Islet precursor cell (in vitro differentiated cells): ENCODE results near the gene MCTP1.
A peak's percentile ranks its signal among the peaks of the same experiment; 100 is the strongest.
"Not testable (repeated sequence)": the region's sequence is repeated elsewhere in the genome, so short reads cannot be mapped to it uniquely, and the experiment has no call there.

Source experiments
- DNase-seq: peaks from one replicate; pipeline ENCODE4 v3.0.0-alpha.2; 2018

The MCTP1 gene

DNA sequence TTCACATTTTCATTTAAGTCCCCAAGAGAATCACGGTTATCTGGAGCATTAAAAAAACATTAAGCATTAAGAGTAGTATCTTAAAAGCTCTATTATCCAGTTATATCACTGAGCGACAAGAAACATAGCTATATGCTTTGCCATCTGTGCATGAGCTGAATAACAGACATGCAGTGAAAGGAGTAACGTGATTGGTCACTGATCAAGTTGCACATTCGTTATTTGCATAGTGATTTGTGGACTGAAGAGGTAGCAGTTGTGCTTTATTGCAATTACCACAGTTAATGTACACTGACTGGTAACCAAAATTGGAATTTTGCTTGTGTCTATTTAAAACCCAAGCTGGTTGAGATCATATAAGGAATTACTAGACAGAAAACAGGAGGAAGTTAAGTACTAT is 107.4 kb downstream of the MCTP1 start:
- DNase-seq: no peak

DNA sequence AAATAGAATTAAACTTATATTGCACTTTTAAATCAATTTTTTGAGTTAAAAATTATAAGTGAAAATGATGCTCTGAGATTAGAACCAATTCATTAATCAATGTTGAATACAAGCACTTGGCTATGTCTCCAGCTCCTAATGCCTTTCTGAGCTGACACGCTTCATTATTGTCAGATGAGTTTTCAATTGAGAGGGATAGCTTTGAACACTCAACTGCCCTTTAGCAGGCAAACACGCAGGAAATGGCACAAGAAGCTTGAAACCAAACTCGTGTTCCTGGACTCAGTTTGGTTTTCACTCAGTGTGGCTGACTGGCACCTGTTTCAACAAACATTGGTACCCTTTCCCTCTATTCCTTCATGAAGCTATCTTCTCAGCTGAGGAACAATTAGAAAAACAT is 109.8 kb downstream of the MCTP1 start:
- no peak for DNase-seq

DNA sequence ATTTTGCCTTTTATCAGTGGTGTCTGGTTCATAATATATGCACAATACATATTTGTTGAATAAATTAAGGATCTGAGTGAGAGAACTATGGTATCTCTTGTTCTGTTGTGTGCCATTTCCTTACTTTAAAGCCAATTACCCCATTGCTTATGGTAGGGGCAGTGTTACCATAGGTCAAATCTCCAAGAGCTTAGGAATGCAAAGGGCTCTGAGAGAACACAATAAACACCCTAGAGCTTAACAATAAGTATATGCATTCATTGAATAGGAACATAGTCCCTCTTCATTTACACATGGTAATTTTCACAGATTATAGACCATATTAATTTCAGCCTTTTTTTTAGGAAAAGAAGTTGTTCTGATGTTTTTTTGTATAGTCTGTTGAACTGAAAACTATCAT is 112.2 kb downstream of the MCTP1 start:
- DNase-seq: no peak

DNA sequence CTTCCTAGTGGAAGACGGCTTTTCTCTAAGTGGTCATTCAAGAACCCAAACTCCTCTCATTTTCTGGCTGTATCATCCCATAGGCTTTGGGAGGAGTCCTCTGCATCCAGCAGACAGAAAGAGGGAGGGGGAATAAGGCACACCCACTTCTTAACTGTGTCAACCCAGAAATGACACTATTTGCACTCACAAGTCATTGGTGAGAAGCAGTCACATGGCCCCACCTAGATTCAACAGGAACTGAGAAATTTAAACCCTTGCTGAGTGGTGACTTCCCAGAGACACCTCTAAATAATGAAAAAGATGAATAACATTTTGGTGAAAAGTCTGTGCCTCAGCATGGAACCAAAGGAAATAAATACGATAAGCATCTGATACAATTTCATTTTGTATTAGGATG is 120.0 kb downstream of the MCTP1 start:
- no peak for DNase-seq

DNA sequence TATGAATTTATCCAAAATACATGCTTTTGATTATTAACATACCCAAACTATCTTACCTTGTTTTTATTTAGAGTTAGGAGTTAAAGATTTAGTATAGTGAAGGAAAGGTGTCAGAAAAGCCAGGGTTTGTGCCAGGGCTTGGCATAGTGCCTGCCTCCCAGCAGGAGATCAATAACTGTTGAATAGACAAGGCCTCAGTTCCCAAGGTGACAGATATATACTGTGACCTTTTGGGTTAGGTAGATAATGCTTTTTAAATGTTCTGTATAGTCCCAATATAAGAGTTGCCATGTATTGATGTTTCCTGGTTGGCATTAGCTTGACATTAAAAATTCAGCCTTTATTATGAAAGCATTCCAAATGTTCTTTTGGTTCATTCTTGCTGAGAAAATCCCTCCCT is 121.8 kb downstream of the MCTP1 start:
- no peak for DNase-seq

DNA sequence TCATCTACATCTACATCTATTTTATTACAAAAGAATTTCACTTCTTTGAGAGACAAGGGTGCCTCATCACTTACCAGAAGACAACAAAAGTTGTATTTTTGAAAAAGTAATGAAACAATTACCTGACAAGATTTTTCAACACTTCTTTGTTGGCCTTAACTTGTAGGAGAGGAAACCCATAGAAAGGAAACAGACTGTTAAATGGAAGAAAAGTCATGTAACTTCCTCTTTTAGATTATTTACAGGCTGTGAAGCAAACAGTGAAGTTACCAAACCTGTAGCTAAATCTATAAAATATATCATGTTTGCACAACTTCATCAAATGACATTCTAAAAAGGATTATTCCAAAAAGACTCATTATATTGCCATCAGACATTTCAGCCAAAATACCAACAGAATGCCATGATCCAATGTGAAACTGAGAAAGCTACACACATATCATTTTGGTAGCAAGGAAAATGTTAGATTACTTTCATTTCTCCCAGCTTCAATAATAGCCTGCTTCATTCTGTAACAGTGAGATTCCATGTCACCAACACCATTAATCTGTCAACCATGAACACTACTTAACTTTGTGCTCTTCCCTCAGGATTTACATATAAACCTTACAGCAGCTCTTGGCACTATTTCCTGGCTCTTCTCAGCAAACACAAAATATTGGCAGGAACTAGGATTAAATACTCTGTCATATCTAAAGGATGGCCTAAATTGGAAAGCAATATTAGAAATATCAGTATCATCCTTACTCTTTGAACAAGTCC is 122.5 kb downstream of the MCTP1 start:
- no peak for DNase-seq

DNA sequence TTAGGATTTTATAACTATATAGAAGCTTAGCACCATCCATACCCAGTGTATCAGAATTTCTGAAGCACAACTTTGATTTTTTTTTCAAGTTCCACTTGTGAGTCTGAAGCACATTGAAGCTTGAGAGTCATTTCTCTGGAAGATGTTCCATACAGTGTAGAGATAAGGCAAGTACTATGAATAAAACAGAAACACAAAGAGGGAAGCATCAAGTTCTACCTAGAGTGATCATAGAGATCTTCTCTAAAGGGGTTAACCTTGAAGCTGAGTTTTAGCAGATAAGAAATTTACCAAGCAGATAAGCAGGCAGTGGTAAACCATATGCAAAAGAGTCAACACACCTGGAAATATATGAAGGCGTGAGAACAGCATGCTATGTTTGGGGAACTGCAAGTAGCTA is 125.3 kb downstream of the MCTP1 start:
- DNase-seq: no peak

DNA sequence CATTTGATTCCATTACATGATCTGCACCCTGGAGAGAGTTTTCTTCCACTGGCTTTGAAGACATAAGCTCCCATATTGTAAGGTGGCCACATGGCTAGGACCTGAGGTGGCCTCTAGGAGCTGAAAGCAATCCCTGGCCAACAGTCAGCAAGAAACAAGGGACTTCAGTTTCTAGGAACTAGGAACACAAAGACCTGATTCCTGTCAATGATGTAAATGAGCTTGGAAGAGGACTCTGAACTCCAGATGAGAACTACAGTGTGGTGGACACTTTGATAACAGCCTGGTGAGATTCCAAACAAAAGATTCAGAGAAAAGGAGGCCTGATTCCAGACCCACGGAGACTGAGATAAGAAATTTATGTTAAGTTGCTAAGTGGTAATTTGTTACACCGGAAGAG is 129.0 kb downstream of the MCTP1 start:
- DNase-seq: no peak

DNA sequence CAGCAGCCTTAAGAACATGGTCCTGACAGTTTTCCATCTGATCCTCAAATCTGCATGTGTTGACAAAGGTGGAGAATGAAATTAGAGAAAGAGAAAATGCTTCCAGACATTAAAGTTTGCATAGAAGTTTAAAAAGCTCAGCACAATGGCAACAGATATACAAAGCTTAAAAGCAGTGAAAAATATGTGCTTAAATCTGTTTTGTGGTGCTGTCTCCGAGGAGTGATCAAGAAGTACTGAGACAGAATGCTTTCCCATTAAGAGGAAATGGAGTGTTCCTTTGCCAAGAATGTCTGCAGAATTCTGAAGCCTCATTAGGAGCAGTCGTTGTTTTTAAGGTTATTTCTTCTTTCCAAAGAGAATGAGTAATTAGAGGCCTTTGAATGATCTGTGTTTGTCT is 131.4 kb downstream of the MCTP1 start:
- DNase-seq: no peak

DNA sequence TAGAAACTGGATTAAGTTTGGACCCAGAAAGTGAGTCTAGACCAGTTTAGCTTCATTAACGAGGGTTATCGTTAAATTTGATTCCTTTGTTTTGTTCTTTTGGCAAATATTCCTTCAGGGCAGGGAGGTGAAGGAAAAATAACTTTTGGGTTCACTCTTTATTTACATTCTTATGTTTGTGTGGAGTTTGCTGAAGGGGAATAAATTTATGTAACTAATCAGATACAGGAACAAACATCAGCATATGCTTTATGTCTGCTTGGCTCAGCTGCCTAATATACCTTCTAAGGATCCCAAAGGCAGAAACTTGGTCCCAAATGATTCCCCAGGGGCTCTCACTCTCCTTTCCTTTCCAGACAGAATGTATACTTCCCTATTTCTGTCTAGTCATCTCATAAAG is 132.4 kb downstream of the MCTP1 start:
- DNase-seq: no peak

DNA sequence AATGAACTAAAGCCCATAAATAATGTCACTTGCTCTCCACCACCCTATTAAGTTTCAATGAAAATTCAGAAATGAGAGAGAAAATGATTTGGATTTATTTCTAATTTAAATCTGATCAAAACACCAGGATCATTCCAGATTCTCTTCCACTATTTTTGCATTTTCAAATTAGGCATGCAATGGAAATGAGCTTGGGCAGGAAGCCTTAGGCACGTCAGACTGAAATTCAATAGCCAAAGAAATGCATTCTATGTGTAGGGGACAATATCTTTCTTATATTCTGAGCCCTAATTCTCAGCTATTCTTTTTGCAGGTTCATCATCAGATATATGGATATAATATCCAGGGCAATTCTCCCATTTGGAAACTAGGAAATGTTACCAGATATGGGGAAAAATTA is 132.8 kb downstream of the MCTP1 start:
- no peak for DNase-seq

DNA sequence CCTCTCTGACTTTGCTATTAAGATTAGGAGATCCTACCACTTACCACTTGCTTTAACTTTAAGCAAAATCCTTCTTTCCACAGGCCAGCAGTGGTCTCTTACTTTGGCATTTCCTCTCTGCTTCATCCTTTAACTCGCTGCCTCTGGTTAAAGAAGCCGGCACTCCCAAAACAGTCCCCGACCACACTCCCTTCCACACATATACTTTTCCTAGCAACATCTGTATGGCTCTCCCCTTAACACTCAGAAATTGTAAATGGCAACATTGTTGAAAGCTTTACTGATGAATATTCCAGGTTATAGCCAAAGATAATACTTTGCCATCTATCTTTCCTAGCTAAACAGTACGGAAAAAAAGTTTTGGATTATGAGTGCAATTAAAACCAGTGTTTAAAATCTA is 133.2 kb downstream of the MCTP1 start:
- DNase-seq: no peak

DNA sequence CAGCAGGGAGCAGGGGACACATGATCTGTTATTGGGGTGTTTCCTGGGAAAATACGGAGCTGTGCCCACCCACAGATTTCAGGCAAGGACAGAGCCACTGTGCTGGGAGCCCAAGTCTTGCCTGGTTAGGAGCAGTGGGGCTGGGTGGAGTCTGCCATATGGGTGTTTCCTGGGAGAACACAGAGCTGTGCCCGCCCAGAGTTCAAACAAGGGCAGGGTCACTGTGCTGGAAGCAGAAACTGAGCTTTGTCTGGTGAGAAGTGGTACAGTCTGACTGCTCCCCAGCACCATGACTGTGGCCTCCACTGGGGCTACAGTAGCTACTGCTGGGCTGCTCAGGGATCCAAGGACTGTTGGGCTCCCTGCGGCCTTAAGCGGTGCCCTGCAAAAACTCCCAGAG is 135.5 kb downstream of the MCTP1 start:
- DNase-seq: no peak

DNA sequence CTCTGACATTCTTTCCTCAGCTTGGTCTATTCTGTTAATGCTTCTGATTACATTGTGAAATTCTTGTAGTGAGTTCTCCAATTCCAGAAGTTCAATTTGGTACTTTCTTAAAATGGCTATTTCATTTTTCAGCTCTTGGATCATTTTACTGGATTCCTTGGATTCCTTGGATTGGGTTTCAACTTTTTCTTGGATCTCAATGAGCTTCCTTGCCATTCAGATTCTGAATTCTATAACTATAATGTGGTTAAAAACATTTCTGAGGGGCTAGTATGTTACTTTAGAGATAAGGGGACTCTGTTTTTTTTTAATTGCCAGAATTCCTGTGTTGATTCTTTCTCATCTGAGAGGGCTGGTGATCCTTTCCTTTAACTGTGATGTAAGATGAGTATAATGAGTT is 136.4 kb downstream of the MCTP1 start:
- no peak for DNase-seq

DNA sequence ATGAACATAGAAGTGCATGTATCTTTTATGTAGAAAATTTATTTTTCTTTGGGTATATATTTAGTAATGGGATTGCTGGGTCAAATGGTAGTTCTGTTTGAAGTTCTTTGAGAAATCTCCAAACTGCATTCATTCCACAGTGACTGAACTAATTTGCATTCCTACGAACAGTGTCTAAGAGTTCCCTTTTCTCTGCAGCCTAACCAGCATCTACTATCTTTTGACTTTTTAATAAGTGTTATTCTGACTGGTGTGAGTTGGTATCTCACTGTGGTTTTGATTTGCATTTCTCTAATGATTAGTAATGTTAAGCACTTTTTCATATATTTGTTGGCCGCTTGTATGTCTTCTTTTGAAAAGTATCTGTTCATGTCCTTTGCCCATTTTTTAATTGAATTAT is 141.0 kb downstream of the MCTP1 start:
- not testable (repeated sequence) for DNase-seq

DNA sequence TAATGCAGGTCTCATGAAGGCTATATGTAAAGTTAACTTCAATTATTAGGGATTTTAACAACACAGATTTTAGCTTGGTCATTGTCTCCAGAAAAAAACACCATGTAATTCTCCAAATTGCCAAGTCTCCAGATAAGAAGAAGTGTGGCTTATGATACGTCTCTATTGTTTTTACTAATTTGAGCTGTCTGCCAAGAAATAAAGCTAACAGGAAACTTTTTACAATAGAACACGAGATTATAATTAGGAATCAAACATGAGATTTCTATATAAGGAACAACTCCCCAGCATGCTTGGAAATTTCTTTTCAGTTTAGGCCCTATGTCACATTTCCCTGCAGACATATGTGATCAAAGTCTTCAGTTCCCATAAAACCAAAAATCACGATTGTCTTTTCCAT is 142.7 kb downstream of the MCTP1 start:
- no peak for DNase-seq

DNA sequence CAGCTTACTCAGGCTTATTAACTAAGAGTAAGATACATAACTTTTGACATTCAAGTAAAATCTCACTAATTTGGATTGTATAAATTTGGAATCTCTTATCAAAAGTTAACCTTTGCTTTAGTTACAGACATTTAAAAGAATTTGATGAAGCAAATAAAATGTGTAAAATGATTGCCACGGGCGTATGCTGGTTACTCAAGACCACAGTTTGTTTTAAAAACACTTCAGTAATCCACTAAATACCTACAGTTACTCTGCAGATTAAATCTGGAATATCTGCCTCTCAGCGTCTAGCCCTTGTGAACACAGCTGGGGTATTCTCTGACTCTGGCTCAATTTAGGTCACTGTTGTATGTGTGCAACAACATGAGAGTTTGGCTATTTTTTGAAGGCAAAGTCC is 143.8 kb downstream of the MCTP1 start:
- DNase-seq: no peak

DNA sequence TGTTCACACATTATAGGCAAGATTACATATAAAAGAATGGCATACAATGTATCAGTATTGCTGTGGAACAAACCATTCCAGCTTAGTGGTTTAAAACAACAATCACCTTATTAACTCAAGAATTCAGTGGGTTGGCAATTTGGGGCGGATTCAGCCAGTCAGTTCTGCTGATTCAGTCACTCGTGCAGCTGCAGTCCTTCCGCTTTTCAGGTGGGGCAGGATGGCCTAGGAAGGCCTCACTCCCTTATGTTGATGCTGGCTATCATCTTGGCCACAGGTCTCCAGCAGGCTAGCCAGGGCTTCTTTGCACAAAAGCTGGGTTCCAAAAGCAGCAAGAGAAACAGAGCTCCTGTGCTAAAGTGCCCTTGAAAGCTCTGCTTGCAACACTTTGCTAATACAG is 150.6 kb downstream of the MCTP1 start:
- peak; percentile 59 for DNase-seq

DNA sequence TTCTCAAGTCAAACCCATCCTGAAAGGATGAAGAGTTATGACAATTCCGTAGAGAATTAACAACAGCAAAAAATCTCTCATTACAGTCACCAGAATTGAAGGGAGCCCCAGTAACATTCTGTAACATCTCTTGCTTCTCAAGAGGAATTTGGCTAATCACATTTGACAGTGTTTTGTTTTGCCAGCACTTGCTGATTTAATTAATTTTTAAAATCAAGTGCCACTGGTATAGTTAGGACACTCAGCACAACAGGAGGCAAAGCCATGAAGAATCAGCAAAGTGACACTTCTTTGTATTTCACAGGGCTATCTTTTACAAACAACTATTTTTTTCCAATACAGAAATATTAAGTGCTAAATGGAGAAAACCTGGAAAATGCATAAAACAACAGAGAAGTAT is 152.8 kb downstream of the MCTP1 start:
- no peak for DNase-seq

DNA sequence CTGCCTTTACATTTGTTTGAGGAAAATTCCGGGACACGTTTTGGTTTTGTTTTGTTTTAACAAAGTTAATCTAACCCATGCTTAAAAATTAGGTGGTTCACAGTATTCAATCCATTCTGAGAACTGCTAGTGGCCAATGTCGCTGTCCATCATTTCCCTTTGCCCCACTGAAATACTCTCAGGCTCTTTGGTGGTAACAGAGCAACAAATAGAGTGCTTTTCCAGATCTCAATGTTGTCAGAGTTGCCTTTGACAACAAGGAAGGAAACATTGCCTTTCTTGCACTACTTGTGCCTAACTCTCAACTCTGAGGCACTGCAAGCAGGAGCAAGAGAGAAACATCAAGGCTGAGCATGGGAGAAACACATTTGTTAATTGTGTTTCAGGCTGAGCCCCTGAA is 154.0 kb downstream of the MCTP1 start:
- DNase-seq: no peak

DNA sequence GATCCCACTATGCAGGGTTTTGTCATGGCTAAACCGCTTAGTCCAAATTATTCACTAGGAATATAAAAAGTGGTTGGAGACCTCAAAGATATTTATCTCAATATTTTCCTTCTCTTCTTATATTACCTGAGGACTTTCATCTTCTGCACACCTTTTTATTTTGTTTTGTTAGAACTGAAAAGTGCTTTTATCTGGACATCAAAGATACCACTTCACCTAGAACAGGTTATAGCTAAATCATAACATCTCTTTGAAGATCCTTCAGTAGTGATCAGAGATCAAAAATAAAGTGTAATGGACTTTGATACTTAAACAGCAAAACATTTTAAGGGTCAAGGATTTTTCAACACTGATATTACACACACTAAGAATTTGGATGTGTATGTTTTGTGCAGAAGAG is 160.2 kb downstream of the MCTP1 start:
- no peak for DNase-seq

DNA sequence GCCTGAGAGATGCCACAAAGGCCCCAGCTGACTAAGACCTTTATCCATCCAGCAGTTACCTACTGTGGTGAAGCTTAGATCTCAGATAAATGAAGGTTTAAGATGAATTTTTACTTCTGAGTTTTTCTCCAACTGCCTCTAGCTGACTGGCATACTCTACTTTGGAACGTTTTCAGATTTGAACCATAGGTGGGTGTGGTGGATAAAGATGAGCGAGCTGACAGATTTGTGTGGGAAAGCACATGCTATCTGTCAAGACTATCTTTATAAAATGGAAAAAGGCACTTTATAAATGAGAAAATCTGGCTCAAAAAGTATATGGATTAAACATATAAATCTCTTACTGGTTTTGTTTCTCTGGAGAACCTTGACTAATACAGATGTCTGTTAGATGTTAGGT is 160.8 kb downstream of the MCTP1 start:
- no peak for DNase-seq

DNA sequence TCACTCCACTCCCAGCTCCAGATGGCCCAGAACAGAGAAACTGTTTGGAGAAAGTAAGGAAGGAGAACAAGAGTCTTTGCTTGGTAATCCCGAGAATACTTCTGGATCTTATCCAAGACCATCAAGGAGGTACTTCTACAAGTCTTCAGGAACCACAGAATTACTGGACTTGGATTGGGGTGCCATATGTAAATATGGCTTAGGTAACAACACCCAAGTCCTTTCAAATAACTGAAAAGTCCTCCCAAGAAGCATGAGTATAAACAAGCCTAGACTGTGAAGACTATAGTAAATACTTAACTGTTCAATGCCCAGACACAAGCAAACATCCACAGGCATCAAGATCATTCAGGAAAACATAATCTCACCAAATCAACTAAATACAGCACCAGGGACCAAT is 170.0 kb downstream of the MCTP1 start:
- no peak for DNase-seq

DNA sequence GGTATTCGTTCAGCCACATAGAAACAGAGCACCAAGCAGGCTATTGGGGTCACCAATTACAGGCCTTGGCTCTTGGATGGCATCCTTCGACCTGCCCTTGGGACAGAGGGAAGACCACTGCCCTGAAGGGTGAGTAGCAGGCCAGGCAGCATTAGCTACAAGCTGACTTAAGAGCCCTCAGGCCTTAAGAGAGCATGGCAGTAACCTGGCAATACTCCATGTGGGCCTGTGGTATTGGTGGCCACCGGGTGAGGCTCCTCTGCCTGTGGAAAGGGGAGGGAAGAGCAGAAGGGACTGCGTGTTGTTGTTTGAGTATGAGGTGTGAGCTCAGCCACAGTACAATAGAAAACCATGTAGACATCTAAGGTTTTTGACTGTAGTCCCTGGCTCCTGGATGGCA is 170.6 kb downstream of the MCTP1 start:
- DNase-seq: no peak

DNA sequence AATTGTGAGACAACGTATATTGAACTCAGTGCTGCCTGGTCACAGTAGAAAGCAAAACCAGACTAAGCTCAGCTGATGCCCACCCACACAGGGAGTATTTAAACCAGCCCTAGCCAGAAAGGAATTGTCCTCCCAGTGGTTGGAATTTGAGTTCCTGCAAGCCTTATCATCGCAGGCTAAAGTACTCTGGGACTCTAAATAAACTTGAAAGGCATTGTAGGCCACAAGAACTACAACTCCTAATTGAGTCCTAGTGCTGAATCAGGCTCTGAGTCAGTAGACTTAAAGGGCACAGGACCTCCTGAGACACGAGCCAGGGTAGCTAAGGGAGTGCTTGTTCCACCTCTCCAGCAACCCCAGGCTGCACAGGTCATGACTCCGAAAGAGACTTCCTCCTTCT is 171.4 kb downstream of the MCTP1 start:
- peak; percentile 91 for DNase-seq

DNA sequence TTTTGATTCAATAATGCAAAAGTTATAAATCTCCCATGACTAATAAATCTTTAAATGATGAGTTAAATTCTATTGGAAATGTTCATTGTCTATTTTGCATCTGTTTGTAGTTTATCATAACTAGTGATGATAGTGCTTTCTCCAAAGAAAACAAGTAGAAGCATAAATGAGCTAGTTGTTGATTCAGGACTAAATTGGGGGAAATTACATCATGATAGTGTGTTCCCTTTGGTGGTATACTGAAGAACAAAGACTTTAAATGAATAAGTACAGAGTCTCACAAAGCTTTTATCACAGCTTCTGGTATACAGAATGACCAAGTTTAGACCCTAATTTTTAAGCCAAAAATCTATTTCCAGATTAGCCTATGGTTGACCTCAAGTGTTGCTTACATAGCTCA is 173.8 kb downstream of the MCTP1 start:
- no peak for DNase-seq
